ENCODE data around the gene MVB12B. TPM values are rescaled to one million over a fixed set of nuclear protein-coding genes. Genes with fewer than 3 reads are reported as not detected.

The MVB12B gene
- total RNA-seq, 4 donors from 2014 or later, result 8.5 to 13.0 (median 10.5) TPM

DNA sequence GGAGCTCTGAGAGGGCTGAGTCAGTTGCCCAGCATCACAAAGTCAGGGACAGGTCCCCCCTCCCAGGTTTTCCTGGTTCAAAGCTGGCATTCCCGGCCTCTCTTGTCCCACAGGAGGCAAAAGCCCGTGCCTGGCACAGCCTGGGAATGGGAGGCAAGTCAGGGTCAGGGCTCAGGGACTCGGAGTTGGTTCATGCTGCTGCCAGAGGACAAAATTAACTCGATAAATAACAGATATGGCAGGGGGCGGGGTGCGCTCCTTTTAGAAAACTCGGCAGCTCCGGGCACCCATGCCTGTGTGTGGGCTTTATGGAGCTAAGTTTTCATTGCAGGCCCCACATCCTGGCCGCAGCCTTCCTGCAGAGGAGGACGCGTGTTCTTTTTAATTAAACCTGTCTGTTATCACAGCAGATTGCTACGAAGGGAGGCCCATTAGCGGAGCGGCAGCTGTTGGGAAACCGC, 224.3 kb downstream of the MVB12B start:
- TF ChIP-seq, protein P1, sequence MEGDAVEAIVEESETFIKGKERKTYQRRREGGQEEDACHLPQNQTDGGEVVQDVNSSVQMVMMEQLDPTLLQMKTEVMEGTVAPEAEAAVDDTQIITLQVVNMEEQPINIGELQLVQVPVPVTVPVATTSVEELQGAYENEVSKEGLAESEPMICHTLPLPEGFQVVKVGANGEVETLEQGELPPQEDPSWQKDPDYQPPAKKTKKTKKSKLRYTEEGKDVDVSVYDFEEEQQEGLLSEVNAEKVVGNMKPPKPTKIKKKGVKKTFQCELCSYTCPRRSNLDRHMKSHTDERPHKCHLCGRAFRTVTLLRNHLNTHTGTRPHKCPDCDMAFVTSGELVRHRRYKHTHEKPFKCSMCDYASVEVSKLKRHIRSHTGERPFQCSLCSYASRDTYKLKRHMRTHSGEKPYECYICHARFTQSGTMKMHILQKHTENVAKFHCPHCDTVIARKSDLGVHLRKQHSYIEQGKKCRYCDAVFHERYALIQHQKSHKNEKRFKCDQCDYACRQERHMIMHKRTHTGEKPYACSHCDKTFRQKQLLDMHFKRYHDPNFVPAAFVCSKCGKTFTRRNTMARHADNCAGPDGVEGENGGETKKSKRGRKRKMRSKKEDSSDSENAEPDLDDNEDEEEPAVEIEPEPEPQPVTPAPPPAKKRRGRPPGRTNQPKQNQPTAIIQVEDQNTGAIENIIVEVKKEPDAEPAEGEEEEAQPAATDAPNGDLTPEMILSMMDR (IDR thresholded peaks at IDR 0.05; ENCODE audit: low read depth), result no peak

DNA sequence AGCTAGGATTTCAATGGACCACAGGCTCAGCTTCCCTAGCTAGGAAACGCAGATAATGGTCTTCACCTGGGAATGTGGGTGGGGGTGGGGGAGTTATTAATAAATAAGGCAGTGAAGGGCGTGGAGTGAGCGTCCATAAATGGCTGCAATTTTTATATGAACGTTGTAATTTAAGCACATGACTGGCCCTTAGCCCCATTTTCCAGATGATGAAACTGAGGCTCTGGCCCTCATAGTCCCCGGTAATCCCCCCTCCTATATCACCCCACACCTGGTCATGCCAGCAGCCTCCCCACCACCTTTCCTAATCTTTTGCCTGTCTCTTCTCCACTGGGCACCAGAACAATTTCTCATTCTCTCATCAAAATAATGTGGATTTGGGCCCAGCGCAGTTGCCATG, 225.2 kb downstream of the MVB12B start:
- TF ChIP-seq, protein P1 (IDR thresholded peaks at IDR 0.05; ENCODE audit: low read depth), result no peak

DNA sequence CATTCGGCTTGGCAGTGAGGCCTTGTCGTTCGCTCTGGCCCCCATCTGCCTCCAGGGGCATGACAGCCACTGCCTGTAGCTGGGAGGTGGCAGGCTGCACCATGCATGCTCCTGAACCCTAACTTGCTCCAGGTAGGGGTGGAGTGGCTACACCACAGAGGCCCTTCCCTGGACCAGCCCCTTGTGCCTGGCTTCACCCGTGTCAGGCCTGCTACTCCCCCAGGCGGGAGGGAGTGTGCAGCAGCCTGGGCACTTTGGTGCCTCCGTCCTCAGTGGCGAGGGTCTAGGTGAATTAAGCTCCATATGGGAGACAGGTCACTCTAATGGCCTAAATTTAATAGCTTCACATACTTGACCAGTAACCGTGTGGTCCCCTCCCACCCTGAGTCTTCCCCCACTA, 227.7 kb downstream of the MVB12B start:
- TF ChIP-seq, protein P1 (IDR thresholded peaks at IDR 0.05; ENCODE audit: low read depth), result no peak

Small RNA genes lying within 50 kb of the gene (small RNA-seq; reads per million reads assigned to genes)
- gene RF00108, result not detected
